ENCODE data around the gene SLC39A1. TPM values are rescaled to one million over a fixed set of nuclear protein-coding genes. Genes with fewer than 3 reads are reported as not detected.
A peak's percentile ranks its signal among the peaks of the same experiment; 100 is the strongest.

Gene SLC39A1
- total RNA-seq, 1 experiment from 2014 or later: 204 TPM

GRCh38 chr1:153922972-153923925, 40.1 kb downstream of the SLC39A1 start, which contains the start of gene GATAD2B (continued):
- TF ChIP-seq, protein P1, sequence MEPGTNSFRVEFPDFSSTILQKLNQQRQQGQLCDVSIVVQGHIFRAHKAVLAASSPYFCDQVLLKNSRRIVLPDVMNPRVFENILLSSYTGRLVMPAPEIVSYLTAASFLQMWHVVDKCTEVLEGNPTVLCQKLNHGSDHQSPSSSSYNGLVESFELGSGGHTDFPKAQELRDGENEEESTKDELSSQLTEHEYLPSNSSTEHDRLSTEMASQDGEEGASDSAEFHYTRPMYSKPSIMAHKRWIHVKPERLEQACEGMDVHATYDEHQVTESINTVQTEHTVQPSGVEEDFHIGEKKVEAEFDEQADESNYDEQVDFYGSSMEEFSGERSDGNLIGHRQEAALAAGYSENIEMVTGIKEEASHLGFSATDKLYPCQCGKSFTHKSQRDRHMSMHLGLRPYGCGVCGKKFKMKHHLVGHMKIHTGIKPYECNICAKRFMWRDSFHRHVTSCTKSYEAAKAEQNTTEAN (CRISPR knock-in tag; IDR thresholded peaks at IDR 0.05): no peak
- peak; percentile 17; the same call in 1 of the 2 replicates for TF ChIP-seq MAX (CRISPR knock-in tag; IDR thresholded peaks at IDR 0.05)

DNA sequence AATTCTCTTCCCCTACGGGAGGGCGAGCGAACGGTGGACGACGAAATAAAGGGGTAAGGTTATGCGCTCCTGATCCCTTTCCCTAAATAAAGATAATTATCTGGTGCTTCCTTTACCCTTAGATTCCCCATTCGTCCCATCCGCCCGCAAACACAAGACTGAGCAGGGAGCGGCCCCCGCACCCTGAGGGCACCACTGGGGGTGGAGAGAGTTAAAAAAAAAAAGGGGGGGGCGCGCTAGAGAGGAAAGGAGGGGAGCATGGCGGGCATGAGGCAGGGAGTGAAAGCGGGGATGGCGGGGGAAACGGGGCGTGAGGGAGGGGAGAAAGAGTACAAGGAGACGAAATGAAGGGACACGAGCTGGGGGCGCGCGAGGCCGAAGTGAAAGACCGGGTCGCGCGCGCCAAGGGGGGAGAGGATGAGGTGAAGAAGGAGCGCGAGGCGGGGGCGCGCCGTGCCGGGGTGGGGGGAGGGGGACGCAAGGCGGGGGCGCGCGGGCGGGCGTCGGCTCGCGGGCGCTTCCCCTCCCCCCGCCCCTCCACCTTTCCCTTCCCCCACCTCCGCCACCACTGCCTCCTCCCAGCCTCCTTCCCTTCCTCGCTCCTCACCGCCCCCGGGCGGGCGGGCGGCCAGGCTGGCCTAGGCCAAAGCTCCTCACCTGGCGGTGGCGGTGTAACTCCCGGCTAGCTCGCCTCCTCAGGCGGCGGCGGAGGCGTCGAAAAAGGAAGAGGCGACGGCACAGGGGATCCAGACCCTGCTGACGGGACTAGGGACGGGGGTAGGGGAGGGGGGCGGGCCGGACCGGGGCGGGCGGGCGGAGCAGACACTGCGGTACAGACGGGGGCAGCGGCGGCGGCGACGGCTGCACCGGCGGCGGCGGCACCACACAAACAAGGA, 41.0 kb downstream of the SLC39A1 start:
- H3K9me3 Mint-ChIP-seq: no peaks in the 10 kb centered on the region
- DNase-seq (ENCODE audit: low spot score) (peak; percentile 73), ATAC-seq (peak; percentile 33)
- ChIA-PET POLR2A (interaction anchor here (0.6 to 2.3 kb wide), 9 partner anchors 24 to 129 kb away, joined by 3 to 24 read pairs (median 3); partner anchors contain the start of genes CREB3L4, DENND4B, JTB and RPS27), CTCF (interaction anchor here (0.6 to 3.1 kb wide), 16 partner anchors 18 to 389 kb away, joined by 3 to 24 read pairs (median 3); partner anchors contain the start of genes DENND4B, RAB13 and SLC39A1)
- H3K4me3 Mint-ChIP-seq: peak overlapping the region; percentile 96
- peak overlapping the region; percentile 85 for H3K27ac Mint-ChIP-seq
- H3K4me1 Mint-ChIP-seq: peaks cover 26% of the 10 kb centered on the region
- H3K27me3 Mint-ChIP-seq (ENCODE audit: low read depth): no peaks in the 10 kb centered on the region
- H3K36me3 Mint-ChIP-seq: no peaks in the 10 kb centered on the region
- TF ChIP-seq GRHL2 (CRISPR knock-in tag; IDR thresholded peaks at IDR 0.05; ENCODE audit: insufficient replicate concordance, severe bottlenecking) (no peak), TEAD4 (CRISPR knock-in tag; IDR thresholded peaks at IDR 0.05) (no peak), SMAD3 (CRISPR knock-in tag; IDR thresholded peaks at IDR 0.05; ENCODE audit: borderline replicate concordance) (0 out of 2 replicates have a peak, but pooled peaks have one; percentile 24), JAZF1 (CRISPR knock-in tag; IDR thresholded peaks at IDR 0.05) (no peak), FOXK1 (CRISPR knock-in tag; IDR thresholded peaks at IDR 0.05) (0 out of 2 replicates have a peak, but pooled peaks have one; percentile 9), TP53 (CRISPR knock-in tag; IDR thresholded peaks at IDR 0.05) (no peak), CREM (CRISPR knock-in tag; IDR thresholded peaks at IDR 0.05) (no peak), ZNF512 (CRISPR knock-in tag; IDR thresholded peaks at IDR 0.05; ENCODE audit: borderline replicate concordance) (no peak), ZNF121 (CRISPR knock-in tag; IDR thresholded peaks at IDR 0.05) (no peak), ZNF423 (CRISPR knock-in tag; IDR thresholded peaks at IDR 0.05) (no peak), SMAD4 (CRISPR knock-in tag; IDR thresholded peaks at IDR 0.05) (no peak), USF1 (CRISPR knock-in tag; IDR thresholded peaks at IDR 0.05) (no peak), MAX (CRISPR knock-in tag; IDR thresholded peaks at IDR 0.05) (no peak), ZNF532 (CRISPR knock-in tag; IDR thresholded peaks at IDR 0.05; ENCODE audit: borderline replicate concordance) (no peak), NR1H2 (CRISPR knock-in tag; IDR thresholded peaks at IDR 0.05) (no peak)
- TF ChIP-seq, protein P2, sequence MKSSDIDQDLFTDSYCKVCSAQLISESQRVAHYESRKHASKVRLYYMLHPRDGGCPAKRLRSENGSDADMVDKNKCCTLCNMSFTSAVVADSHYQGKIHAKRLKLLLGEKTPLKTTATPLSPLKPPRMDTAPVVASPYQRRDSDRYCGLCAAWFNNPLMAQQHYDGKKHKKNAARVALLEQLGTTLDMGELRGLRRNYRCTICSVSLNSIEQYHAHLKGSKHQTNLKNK (CRISPR knock-in tag; IDR thresholded peaks at IDR 0.05): no peak
- TF ChIP-seq, protein P3, sequence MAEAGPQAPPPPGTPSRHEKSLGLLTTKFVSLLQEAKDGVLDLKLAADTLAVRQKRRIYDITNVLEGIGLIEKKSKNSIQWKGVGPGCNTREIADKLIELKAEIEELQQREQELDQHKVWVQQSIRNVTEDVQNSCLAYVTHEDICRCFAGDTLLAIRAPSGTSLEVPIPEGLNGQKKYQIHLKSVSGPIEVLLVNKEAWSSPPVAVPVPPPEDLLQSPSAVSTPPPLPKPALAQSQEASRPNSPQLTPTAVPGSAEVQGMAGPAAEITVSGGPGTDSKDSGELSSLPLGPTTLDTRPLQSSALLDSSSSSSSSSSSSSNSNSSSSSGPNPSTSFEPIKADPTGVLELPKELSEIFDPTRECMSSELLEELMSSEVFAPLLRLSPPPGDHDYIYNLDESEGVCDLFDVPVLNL (CRISPR knock-in tag; IDR thresholded peaks at IDR 0.05; ENCODE audit: borderline replicate concordance, low read depth): no peak
- TF ChIP-seq, protein P4, sequence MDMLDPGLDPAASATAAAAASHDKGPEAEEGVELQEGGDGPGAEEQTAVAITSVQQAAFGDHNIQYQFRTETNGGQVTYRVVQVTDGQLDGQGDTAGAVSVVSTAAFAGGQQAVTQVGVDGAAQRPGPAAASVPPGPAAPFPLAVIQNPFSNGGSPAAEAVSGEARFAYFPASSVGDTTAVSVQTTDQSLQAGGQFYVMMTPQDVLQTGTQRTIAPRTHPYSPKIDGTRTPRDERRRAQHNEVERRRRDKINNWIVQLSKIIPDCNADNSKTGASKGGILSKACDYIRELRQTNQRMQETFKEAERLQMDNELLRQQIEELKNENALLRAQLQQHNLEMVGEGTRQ (CRISPR knock-in tag; IDR thresholded peaks at IDR 0.05): no peak
